Endothelial cell (in vitro differentiated cells): ENCODE measurements around the gene DSG2. TPM values are rescaled to one million over a fixed set of nuclear protein-coding genes. Genes with fewer than 3 reads are reported as not detected.

Source experiments
- DNase-seq: peaks from one replicate; pipeline ENCODE4 v3.0.0; 2021; ENCODE audit warnings: low spot score
- H3K27ac Mint-ChIP-seq: one replicate; pipeline ENCODE4 v1.8.0; 2021; ENCODE audit warnings: mixed read lengths, inconsistent platforms; ENCODE audit not compliant: unreplicated experiment
- H3K27me3 Mint-ChIP-seq: one replicate; pipeline ENCODE4 v1.8.0; 2021; ENCODE audit warnings: mild to moderate bottlenecking, moderate library complexity, mixed read lengths, inconsistent platforms; ENCODE audit not compliant: unreplicated experiment
- H3K36me3 Mint-ChIP-seq: one replicate; pipeline ENCODE4 v1.8.0; 2021; ENCODE audit warnings: mild to moderate bottlenecking, low read depth, mixed read lengths, inconsistent platforms; ENCODE audit not compliant: unreplicated experiment
- H3K4me1 Mint-ChIP-seq: one replicate; pipeline ENCODE4 v1.8.0; 2021; ENCODE audit warnings: mild to moderate bottlenecking, mixed read lengths, inconsistent platforms; ENCODE audit not compliant: unreplicated experiment
- H3K4me3 Mint-ChIP-seq: one replicate; pipeline ENCODE4 v1.8.0; 2021; ENCODE audit warnings: mild to moderate bottlenecking, mixed read lengths, inconsistent platforms; ENCODE audit not compliant: unreplicated experiment
- H3K9me3 Mint-ChIP-seq: one replicate; pipeline ENCODE4 v1.8.0; 2021; ENCODE audit warnings: mixed read lengths, inconsistent platforms; ENCODE audit not compliant: unreplicated experiment
- CTCF ChIP-seq: fragments of 200-600 bp; sonication (generic); IDR thresholded peaks from one replicate; pipeline ENCODE4 v1.5.0; 2021; ENCODE audit warnings: antibody characterized with exemption; ENCODE audit not compliant: unreplicated experiment
- total RNA-seq: library from RNA; stranded (reverse); fragmentation: NEBNext Ultra II Directional; extraction: Animal tissue kit (Norgen Biotek cat#: 25700); gene quantifications from one replicate; pipeline ENCODE4 v1.2.1, GENCODE V29; 2021; ENCODE audit not compliant: unreplicated experiment

The DSG2 gene
- total RNA-seq, 1 donor from 2014 or later, result 60.5 TPM

- H3K27me3 Mint-ChIP-seq, result no peaks in the 10 kb centered on the region
- H3K4me3 Mint-ChIP-seq, result no peak overlapping the region
- DNase-seq, result no peak
- no peak overlapping the region for H3K27ac Mint-ChIP-seq
- no peaks in the 10 kb centered on the region for H3K9me3 Mint-ChIP-seq
- no peak for TF ChIP-seq CTCF
- H3K4me1 Mint-ChIP-seq, result no peaks in the 10 kb centered on the region
- H3K36me3 Mint-ChIP-seq, result peaks cover 7% of the 10 kb centered on the region
Observed at GRCh38 chr18:31526374-31526773, 28.4 kb downstream of the DSG2 start.

- Mint-ChIP-seq H3K4me1 (no peaks in the 10 kb centered on the region), H3K27me3 (no peaks in the 10 kb centered on the region), H3K9me3 (no peaks in the 10 kb centered on the region), H3K36me3 (peaks cover 9% of the 10 kb centered on the region), H3K4me3 (no peak overlapping the region), H3K27ac (no peak overlapping the region)
- TF ChIP-seq CTCF, result no peak
- no peak for DNase-seq
Observed at GRCh38 chr18:31533236-31533635, 35.3 kb downstream of the DSG2 start.

- Mint-ChIP-seq H3K27me3 (no peaks in the 10 kb centered on the region), H3K4me1 (no peaks in the 10 kb centered on the region), H3K9me3 (no peaks in the 10 kb centered on the region), H3K27ac (no peak overlapping the region), H3K36me3 (peaks cover 32% of the 10 kb centered on the region), H3K4me3 (no peak overlapping the region)
- no peak for DNase-seq
- no peak for TF ChIP-seq CTCF
Observed at GRCh38 chr18:31538837-31539236, 40.9 kb downstream of the DSG2 start.

- Mint-ChIP-seq H3K9me3 (no peaks in the 10 kb centered on the region), H3K27me3 (no peaks in the 10 kb centered on the region), H3K36me3 (peaks cover 24% of the 10 kb centered on the region), H3K27ac (no peak overlapping the region), H3K4me3 (no peak overlapping the region), H3K4me1 (no peaks in the 10 kb centered on the region)
- no peak for DNase-seq
- no peak for TF ChIP-seq CTCF
Observed at GRCh38 chr18:31546476-31546875, 48.5 kb downstream of the DSG2 start.

GRCh38 chr18:31548853-31549252, 50.9 kb downstream of the DSG2 start:
- no peaks in the 10 kb centered on the region for H3K4me1 Mint-ChIP-seq
- H3K27me3 Mint-ChIP-seq, result no peaks in the 10 kb centered on the region
- H3K9me3 Mint-ChIP-seq, result no peaks in the 10 kb centered on the region
- peaks cover 5% of the 10 kb centered on the region for H3K36me3 Mint-ChIP-seq
- no peak overlapping the region for H3K27ac Mint-ChIP-seq
- no peak overlapping the region for H3K4me3 Mint-ChIP-seq
- no peak for DNase-seq
- TF ChIP-seq CTCF, result no peak
